ENCODE measurements around the gene ASAP2. TPM values are rescaled to one million over a fixed set of nuclear protein-coding genes. Genes with fewer than 3 reads are reported as not detected.

The ASAP2 gene
- total RNA-seq, 2 experiments from 2014 or later: 0.27 TPM; not detected in 1

GRCh38 chr2:9390991-9391390, 184.4 kb downstream of the ASAP2 start:
- no peak overlapping the region for H3K4me2 ChIP-seq (ENCODE audit: low read length)
- no peaks in the 10 kb centered on the region for H3K9me3 ChIP-seq (ENCODE audit: low read length)
- no peak for DNase-seq (ENCODE audit: low spot score)
- no peaks in the 10 kb centered on the region for H3K79me2 ChIP-seq (ENCODE audit: insufficient read depth, low read depth, low read length)
- no peak overlapping the region for H2AFZ ChIP-seq (ENCODE audit: low read length)
- intact Hi-C loops (cut with micrococcal nuclease; ENCODE audit: unreplicated experiment): no loop called here
- H3K4me1 ChIP-seq (ENCODE audit: insufficient read depth, low read length, poor library complexity, severe bottlenecking): no peaks in the 10 kb centered on the region
- H3K9me2 ChIP-seq (ENCODE audit: insufficient read depth, low read length): no peaks in the 10 kb centered on the region
- H3K4me3 ChIP-seq (ENCODE audit: low read depth, low read length, poor library complexity, severe bottlenecking): no peak overlapping the region
- POLR2A ChIA-PET: no interaction called here
- no TSS peak for BruUV-seq (replicated peaks)
- CTCF ChIA-PET (ENCODE audit: unreplicated experiment): no interaction called here
- H4K20me1 ChIP-seq (ENCODE audit: insufficient read depth, low read length): no peaks in the 10 kb centered on the region
- no peak for TF ChIP-seq CTCF (conservative IDR thresholded peaks at IDR 0.05; ENCODE audit: low read length)
- TF ChIP-seq EZH2phosphoT487 (IDR thresholded peaks at IDR 0.05; ENCODE audit: borderline replicate concordance, low read depth, low read length): no peak
- H3K27ac ChIP-seq (ENCODE audit: low read depth, low read length, poor library complexity, severe bottlenecking): no peak overlapping the region
- H3K36me3 ChIP-seq (ENCODE audit: insufficient read depth, low read length): no peaks in the 10 kb centered on the region

GRCh38 chr2:9391961-9392720, 185.5 kb downstream of the ASAP2 start:
- ChIA-PET CTCF (ENCODE audit: unreplicated experiment) (interaction anchor here (0.6 kb wide), 1 partner anchor 19 kb away, joined by 3 read pairs; no protein-coding TSS in a partner anchor), POLR2A (no interaction called here)
- Histone ChIP-seq H3K36me3 (ENCODE audit: insufficient read depth, low read length) (no peaks in the 10 kb centered on the region), H4K20me1 (ENCODE audit: insufficient read depth, low read length) (no peaks in the 10 kb centered on the region), H3K4me3 (ENCODE audit: low read depth, low read length, poor library complexity, severe bottlenecking) (no peak overlapping the region), H3K4me2 (ENCODE audit: low read length) (no peak overlapping the region), H3K9me2 (ENCODE audit: insufficient read depth, low read length) (no peaks in the 10 kb centered on the region), H3K79me2 (ENCODE audit: insufficient read depth, low read depth, low read length) (no peaks in the 10 kb centered on the region), H2AFZ (ENCODE audit: low read length) (no peak overlapping the region), H3K9me3 (ENCODE audit: low read length) (no peaks in the 10 kb centered on the region), H3K4me1 (ENCODE audit: insufficient read depth, low read length, poor library complexity, severe bottlenecking) (no peaks in the 10 kb centered on the region), H3K27ac (ENCODE audit: low read depth, low read length, poor library complexity, severe bottlenecking) (no peak overlapping the region)
- no peak for DNase-seq (ENCODE audit: low spot score)
- TF ChIP-seq EZH2phosphoT487 (IDR thresholded peaks at IDR 0.05; ENCODE audit: borderline replicate concordance, low read depth, low read length): no peak
- TF ChIP-seq CTCF (conservative IDR thresholded peaks at IDR 0.05; ENCODE audit: low read length): no peak
- no TSS peak for BruUV-seq (replicated peaks)
- intact Hi-C loops (cut with micrococcal nuclease; ENCODE audit: unreplicated experiment): no loop called here
